Bronchial epithelial cell (primary cell): Measurements from ENCODE around the gene OSBP2. TPM values are rescaled to one million over a fixed set of nuclear protein-coding genes. Genes with fewer than 3 reads are reported as not detected.

ENCODE experiments used
- DNase-seq: peaks from one replicate; pipeline ENCODE4 v3.0.0-alpha.2; 2010; ENCODE audit warnings: low read depth
- FAIRE-seq: peaks from 2 replicates; lab custom pipeline; 2011; peaks lifted over from hg19 to GRCh38; lab: Jason Lieb, UNC
- H3K27me3 ChIP-seq: 2 replicates; pipeline ENCODE4 v1.5.1; 2011; ENCODE audit warnings: low read length; ENCODE audit not compliant: control insufficient read depth, insufficient read depth
- H3K36me3 ChIP-seq: 2 replicates; pipeline ENCODE4 v1.5.1; 2011; ENCODE audit warnings: low read length; ENCODE audit not compliant: control insufficient read depth, insufficient read depth
- H3K4me3 ChIP-seq: 2 replicates; pipeline ENCODE4 v1.5.1; 2011; ENCODE audit warnings: mild to moderate bottlenecking, low read depth, low read length, control low read depth
- total RNA-seq: library from RNA; depleted of rRNA; stranded (reverse); fragments of >200 nt; gene quantifications from 2 replicates; pipeline ENCODE4 v1.2.1, GENCODE V29; 2014
- TF ChIP-seq, protein P1 (sequence below): IDR thresholded peaks from 2 replicates; pipeline ENCODE4 v1.5.1; 2011; ENCODE audit warnings: mild to moderate bottlenecking, moderate library complexity, low read length, control low read depth, inconsistent platforms; ENCODE audit not compliant: insufficient read depth, severe bottlenecking

The OSBP2 gene
- total RNA-seq, 1 donor from 2014 or later = 23.4 TPM

DNA sequence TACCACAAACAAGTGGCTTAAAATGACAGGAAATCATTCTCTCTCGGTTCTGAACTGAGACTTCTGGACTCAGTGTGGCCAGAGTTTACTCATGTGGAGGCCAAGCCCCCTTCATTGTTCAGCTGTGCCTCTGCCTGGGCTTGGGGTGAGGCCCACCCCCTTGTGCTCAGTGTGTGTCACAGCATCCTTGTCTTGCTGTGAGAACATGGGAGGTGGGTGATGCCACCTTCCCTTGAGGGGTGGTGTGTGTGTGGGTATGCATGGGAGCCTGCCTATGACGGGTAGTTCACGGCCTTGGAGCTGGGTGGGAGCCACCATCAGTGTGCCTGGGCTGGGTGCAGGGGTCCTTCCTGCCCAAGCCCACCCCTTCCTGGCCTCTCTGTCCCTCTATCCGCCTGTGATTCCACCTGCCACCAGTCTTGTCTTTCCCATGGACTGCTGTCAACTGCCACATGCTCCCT is 172.2 kb downstream of the OSBP2 start:
- Histone ChIP-seq H3K4me3 (no peak overlapping the region), H3K36me3 (no peaks in the 10 kb centered on the region), H3K27me3 (no peaks in the 10 kb centered on the region)
- TF ChIP-seq, protein P1, sequence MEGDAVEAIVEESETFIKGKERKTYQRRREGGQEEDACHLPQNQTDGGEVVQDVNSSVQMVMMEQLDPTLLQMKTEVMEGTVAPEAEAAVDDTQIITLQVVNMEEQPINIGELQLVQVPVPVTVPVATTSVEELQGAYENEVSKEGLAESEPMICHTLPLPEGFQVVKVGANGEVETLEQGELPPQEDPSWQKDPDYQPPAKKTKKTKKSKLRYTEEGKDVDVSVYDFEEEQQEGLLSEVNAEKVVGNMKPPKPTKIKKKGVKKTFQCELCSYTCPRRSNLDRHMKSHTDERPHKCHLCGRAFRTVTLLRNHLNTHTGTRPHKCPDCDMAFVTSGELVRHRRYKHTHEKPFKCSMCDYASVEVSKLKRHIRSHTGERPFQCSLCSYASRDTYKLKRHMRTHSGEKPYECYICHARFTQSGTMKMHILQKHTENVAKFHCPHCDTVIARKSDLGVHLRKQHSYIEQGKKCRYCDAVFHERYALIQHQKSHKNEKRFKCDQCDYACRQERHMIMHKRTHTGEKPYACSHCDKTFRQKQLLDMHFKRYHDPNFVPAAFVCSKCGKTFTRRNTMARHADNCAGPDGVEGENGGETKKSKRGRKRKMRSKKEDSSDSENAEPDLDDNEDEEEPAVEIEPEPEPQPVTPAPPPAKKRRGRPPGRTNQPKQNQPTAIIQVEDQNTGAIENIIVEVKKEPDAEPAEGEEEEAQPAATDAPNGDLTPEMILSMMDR = no peak
- DNase-seq (no peak), FAIRE-seq (no peak)

DNA sequence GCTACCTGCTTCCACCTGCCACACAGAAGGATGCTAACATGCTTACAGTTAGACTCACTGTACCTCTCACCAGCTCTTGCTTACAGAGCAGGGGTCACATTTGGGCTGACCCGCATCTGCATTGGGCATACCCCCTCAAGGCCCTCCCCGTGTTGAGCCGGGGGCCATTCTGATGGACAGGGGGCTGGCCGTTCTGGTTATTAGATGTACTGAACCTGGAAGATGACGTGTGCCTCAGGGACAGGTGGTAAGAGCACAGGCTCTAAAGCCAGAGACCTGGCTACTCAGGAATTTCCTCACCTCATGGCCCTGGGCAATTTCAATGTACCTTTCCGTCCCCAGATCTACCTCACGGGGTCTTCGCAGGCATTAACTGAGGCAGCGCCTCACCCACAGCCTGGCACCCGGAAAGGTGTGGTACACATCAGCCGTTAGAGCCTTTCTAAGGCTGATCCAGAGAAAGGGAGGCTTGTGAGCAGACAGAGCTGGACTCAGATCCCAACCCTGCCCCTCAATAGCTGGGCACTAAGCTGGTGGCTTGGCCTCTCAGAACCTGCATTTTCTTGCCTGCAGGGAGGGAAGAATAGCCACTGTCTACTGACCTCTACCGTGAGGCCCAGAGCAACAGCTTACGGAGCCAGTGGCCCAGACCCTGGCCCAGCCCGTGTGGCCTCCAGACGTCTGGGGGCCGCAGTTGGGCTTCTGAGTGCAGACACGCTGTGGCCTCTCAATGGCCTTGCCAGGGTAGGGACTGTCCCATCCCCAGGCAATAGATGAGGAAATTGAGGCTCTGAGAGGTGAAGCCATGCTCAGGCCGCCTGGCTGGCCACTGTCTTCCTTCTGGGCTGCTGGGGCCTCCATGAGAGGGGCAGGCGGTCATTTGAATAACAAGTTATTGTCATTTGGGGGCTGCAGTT is 173.3 kb downstream of the OSBP2 start:
- no peak for DNase-seq
- Histone ChIP-seq H3K4me3 (no peak overlapping the region), H3K36me3 (no peaks in the 10 kb centered on the region), H3K27me3 (no peaks in the 10 kb centered on the region)
- no peak for FAIRE-seq
- TF ChIP-seq, protein P1 = no peak

DNA sequence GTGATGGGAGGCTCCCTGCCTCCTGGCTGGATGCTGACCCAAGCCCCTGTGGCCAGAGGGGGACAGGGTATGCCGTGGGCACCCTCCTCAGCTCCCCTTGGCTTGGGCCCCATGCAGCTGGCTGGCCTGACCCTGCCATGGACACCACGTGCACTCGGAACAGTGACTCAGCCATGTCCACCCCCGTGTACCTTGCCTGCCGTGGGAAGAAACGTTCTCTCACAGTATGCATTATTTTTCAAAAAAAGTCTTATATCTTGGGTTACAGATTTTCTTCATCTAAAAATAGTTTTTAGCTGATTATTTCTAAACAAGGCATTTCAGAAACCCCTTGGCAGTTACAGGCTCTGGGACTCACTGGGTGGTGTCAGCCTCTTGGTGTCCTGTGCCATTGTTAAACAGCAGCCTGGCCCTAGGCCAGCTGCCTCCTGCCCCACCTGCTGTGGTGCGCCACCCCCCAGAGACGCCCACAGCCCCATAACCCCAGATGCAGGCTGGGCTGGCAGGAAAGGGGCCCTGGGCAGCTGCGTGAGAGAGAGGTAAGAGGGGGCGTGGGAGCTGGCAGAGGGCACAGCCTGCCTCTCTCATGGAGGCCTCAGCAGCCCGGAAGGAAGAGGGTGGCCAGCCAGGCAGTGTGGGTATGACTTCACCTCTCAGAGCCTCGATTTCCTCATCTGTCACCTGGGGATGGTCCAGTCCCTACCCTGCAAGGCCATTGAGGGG is 174.2 kb downstream of the OSBP2 start:
- no peak for DNase-seq
- no peak overlapping the region for H3K4me3 ChIP-seq
- H3K27me3 ChIP-seq = no peaks in the 10 kb centered on the region
- H3K36me3 ChIP-seq = no peaks in the 10 kb centered on the region
- TF ChIP-seq, protein P1 = no peak
- FAIRE-seq = no peak

DNA sequence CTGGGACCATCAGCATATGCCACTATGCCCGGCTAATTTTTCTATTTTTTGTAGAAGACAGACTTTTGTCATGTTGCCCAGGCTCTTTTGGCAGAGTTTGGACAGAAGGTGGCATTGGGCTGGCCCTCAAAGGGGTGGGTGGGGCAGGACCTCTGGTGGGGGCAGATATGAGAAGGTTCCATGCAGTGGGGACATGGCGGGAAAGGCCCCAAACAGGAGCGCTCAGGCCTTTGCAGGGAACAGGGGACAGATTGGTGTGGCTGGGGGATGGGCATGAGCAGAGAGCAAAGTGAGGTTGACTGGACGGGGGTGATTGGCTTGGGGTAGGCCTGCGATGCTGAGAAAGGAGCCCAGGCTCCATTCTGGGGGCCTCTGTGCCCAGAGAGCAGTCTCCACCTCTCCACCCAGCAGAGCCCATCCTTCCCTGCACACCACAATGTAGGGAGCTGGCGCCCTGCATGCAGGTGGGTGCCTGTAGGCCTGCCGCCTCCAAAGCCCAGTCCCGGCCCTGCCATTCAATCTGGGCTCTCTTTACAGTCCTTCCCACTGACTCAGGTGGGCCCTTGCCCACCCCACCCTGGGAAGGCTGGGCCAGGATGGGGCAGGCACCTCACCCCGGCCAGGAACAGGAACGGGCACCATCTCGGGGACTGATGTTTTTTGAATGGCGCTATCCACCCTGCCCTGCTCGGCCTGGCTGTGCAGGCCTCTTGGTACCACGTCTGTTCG is 175.2 kb downstream of the OSBP2 start:
- Histone ChIP-seq H3K4me3 (no peak overlapping the region), H3K27me3 (no peaks in the 10 kb centered on the region), H3K36me3 (no peaks in the 10 kb centered on the region)
- FAIRE-seq (no peak), DNase-seq (no peak)
- TF ChIP-seq, protein P1 = no peak

DNA sequence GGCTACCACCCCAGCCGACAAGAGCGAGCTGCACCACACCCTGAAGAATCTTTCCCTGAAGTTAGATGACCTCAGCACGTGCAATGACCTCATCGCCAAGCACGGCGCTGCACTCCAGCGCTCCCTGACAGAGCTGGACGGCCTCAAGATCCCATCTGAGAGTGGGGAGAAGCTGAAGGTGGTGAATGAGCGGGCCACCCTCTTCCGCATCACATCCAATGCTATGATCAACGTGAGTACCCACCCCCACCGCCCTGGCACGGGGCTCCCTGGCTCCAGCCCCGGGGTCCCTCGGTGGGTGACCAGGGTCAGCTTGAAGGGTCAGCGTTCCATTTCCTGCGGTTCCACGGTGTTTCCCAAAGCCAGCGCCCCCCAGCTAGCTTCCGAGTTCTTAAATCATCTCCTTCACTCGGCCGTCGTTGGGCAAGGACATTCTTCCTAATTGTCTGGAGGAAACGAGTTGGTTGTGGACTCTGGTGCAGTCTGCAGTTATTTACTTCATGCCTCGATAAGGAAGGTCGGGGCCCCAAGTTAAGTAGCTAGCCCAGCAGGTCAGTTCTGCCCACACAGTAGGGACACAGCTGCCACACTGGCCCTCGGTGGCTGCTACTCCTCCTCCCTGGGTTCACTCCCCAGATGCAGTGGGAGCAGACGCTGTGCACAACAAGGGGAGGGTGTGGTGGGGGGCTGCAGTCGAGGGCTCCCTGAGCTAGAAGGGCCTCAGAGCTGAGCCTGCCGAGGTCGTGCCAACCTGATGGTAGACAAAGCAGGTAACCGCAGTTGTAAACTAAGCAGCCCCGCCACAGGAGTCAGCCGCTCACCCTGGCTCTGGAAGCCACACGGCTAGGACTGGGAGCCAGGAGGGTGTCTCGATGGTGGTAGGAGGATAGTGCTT is 176.0 kb downstream of the OSBP2 start:
- Histone ChIP-seq H3K27me3 (no peaks in the 10 kb centered on the region), H3K36me3 (no peaks in the 10 kb centered on the region), H3K4me3 (no peak overlapping the region)
- FAIRE-seq (no peak), DNase-seq (no peak)
- TF ChIP-seq, protein P1 = no peak
